ENCODE data around the gene PFDN4. TPM values are rescaled to one million over a fixed set of nuclear protein-coding genes. Genes with fewer than 3 reads are reported as not detected.

The PFDN4 gene
- total RNA-seq, 2 donors from 2014 or later: 16.5 to 48.8 TPM

DNA sequence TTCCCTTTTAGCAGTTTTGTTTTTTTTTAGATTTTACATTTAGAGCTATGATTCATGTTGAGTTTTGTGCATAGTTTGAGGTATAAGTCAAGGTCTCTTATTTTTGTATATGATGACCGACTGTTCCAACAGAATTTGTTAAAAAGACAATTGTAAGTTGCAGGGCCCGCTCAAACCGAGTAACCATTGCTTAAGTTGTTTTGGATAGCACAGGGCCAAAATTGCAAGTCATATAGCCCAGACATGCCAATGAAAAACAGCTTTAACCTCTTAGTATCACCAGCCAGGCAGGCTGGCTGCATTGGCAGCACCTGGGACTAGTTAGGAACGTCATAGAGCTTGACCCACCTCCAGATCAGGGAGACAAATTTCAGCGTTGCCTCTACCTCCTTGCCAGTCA, 47.3 kb downstream of the PFDN4 start:
- no peak overlapping the region for H3K4me3 ChIP-seq
- intact Hi-C loops (cut with DNase I): no loop called here
- no peaks in the 10 kb centered on the region for H3K4me1 ChIP-seq
- H3K27me3 ChIP-seq: no peaks in the 10 kb centered on the region
- TF ChIP-seq, protein P1, sequence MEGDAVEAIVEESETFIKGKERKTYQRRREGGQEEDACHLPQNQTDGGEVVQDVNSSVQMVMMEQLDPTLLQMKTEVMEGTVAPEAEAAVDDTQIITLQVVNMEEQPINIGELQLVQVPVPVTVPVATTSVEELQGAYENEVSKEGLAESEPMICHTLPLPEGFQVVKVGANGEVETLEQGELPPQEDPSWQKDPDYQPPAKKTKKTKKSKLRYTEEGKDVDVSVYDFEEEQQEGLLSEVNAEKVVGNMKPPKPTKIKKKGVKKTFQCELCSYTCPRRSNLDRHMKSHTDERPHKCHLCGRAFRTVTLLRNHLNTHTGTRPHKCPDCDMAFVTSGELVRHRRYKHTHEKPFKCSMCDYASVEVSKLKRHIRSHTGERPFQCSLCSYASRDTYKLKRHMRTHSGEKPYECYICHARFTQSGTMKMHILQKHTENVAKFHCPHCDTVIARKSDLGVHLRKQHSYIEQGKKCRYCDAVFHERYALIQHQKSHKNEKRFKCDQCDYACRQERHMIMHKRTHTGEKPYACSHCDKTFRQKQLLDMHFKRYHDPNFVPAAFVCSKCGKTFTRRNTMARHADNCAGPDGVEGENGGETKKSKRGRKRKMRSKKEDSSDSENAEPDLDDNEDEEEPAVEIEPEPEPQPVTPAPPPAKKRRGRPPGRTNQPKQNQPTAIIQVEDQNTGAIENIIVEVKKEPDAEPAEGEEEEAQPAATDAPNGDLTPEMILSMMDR (IDR thresholded peaks at IDR 0.05): no peak
- no peak for TF ChIP-seq POLR2A (IDR thresholded peaks at IDR 0.05)
- no peak for ATAC-seq
- 69 to 71% methylated on average over 5 of the region's 5 CpGs for WGBS, 2 donors
- H3K9me3 ChIP-seq: no peaks in the 10 kb centered on the region
- no peaks in the 10 kb centered on the region for H3K36me3 ChIP-seq (replicated peaks in 1 of 2; ENCODE audit: insufficient read depth in 1 of 2, low read depth in 2 of 2)
- no peak for DNase-seq
- H3K27ac ChIP-seq: no peak overlapping the region

DNA sequence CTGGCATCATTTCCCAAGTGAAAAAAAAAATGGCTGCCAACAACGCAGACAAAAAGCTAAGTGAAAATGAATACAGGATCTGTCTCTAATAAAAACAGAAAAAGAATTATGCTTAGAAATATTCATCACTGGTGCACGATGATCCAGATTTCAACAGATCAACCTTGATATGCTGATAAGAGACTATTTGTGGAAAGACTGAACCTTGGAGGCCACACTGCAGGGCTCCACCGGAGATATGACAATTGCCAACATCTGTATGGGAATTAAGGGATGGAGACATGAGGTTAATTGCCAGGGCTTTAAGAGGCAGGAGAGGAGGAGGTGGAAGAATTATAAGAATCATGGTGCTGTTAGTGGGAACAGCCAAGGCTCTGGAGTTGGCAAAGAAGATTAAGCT, 48.3 kb downstream of the PFDN4 start:
- no peak for TF ChIP-seq POLR2A (IDR thresholded peaks at IDR 0.05)
- TF ChIP-seq, protein P1 (IDR thresholded peaks at IDR 0.05): no peak
- Histone ChIP-seq H3K9me3 (no peaks in the 10 kb centered on the region), H3K27ac (no peak overlapping the region), H3K27me3 (no peaks in the 10 kb centered on the region), H3K36me3 (replicated peaks in 1 of 2; ENCODE audit: insufficient read depth in 1 of 2, low read depth in 2 of 2) (no peaks in the 10 kb centered on the region), H3K4me3 (no peak overlapping the region), H3K4me1 (no peaks in the 10 kb centered on the region)
- ATAC-seq (no peak), DNase-seq (no peak)
- intact Hi-C loops (cut with DNase I): no loop called here
- WGBS, 2 donors: 67 to 69% methylated on average over 3 of the region's 3 CpGs

DNA sequence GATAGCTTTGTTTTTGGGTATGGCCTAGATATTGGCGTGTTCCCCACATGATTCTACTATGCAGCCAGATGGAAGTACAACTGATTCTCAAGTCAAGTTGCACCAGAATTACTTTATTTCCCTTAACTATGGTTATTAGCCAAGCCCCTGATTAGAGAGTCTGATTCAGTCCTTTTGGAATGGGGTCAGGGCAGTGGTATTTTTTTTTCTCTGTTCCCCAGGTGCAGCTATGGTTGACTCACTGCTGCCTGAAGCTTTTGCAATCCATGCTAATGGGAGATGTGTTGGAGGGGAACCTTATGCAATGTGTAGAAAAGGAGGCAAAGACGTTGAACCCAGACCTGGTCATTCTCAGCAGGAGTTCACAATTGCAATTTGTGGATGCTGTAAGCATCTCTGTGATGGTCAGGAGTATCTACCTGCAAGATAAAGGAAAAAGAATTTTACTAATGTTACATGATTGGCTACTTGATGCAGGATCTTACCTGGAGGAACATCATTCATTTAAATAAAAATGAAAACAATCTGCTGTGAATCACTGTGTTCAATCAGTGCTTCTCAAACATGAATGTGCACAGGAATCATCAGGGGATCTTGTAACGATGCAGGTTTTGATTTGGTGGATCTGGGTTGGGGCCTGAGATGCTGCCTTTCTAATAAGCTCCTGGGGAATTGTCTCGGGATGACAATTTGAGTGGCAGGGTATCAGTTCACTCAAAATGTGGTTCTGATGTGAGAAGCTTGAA, 49.4 kb downstream of the PFDN4 start:
- Histone ChIP-seq H3K27me3 (no peaks in the 10 kb centered on the region), H3K4me1 (no peaks in the 10 kb centered on the region), H3K27ac (no peak overlapping the region), H3K36me3 (replicated peaks in 1 of 2; ENCODE audit: insufficient read depth in 1 of 2, low read depth in 2 of 2) (no peaks in the 10 kb centered on the region), H3K4me3 (no peak overlapping the region), H3K9me3 (no peaks in the 10 kb centered on the region)
- DNase-seq (no peak), ATAC-seq (no peak)
- WGBS, 2 donors: 63 to 68% methylated on average over 4 of the region's 4 CpGs
- intact Hi-C loops (cut with DNase I): no loop called here
- TF ChIP-seq, protein P1 (IDR thresholded peaks at IDR 0.05): no peak
- no peak for TF ChIP-seq POLR2A (IDR thresholded peaks at IDR 0.05)

DNA sequence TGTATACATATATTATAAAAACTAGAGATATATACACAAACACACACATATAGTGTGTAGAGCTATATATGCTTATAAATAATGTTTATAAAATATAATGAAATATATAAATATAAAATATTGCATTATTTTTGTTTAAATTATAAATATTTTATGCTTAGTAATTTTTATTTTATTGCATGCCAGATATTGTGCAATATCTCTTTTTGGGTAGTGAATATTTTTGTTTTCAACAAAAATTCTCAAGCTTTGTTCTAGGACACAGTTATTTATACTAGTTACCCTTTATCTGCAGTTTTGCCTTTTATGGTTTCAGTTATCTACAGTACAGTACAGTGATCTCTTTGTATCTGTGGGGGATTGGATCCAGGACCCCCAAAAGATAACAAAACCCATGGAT, 52.2 kb downstream of the PFDN4 start:
- Histone ChIP-seq H3K27ac (no peak overlapping the region), H3K4me1 (no peaks in the 10 kb centered on the region), H3K36me3 (replicated peaks in 1 of 2; ENCODE audit: insufficient read depth in 1 of 2, low read depth in 2 of 2) (no peaks in the 10 kb centered on the region), H3K27me3 (no peaks in the 10 kb centered on the region), H3K4me3 (no peak overlapping the region), H3K9me3 (no peaks in the 10 kb centered on the region)
- ATAC-seq: no peak
- TF ChIP-seq, protein P1 (IDR thresholded peaks at IDR 0.05): no peak
- no peak for TF ChIP-seq POLR2A (IDR thresholded peaks at IDR 0.05)
- intact Hi-C loops (cut with DNase I): no loop called here
- no peak for DNase-seq

DNA sequence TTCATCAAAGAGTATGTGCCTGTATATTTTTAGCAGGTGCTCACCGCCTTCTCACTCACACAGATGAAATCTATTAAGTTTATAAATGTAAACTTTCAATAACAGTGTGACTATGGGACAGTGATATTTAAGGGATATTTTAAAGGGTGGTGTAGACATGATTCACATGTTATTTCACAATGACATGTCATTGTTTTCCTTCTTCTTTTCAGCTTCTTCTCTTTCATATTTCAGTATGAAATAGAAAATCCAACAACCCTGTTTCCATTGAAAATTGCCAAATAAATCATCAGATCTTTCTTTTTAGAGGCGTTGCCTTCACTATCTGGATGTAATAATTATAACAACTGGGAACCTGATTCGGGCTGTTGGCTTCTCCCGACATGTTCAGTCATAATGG, 54.8 kb downstream of the PFDN4 start:
- TF ChIP-seq POLR2A (IDR thresholded peaks at IDR 0.05): no peak
- TF ChIP-seq, protein P1 (IDR thresholded peaks at IDR 0.05): no peak
- intact Hi-C loops (cut with DNase I): no loop called here
- no peak for ATAC-seq
- DNase-seq: no peak
- H3K36me3 ChIP-seq (replicated peaks in 1 of 2; ENCODE audit: insufficient read depth in 1 of 2, low read depth in 2 of 2): no peaks in the 10 kb centered on the region
- H3K27ac ChIP-seq: no peak overlapping the region
- H3K27me3 ChIP-seq: no peaks in the 10 kb centered on the region
- WGBS, 2 donors: 69 to 82% methylated on average over 4 of the region's 4 CpGs
- no peaks in the 10 kb centered on the region for H3K9me3 ChIP-seq
- H3K4me3 ChIP-seq: no peak overlapping the region
- H3K4me1 ChIP-seq: no peaks in the 10 kb centered on the region
